BE2C (cell line): ENCODE measurements around the gene CHST6.

Experiments used
- DNase-seq: peaks from one replicate; pipeline ENCODE4 v3.0.0-alpha.2; 2020
- H3K27me3 ChIP-seq: fragments of 250-450 bp; sonication (Bioruptor Pico); 2 replicates; pipeline ENCODE4 v1.5.1; 2020; ENCODE audit warnings: mild to moderate bottlenecking
- H3K36me3 ChIP-seq: fragments of 250-450 bp; sonication (Bioruptor Pico); 2 replicates; pipeline ENCODE4 v1.5.1; 2020; ENCODE audit warnings: mild to moderate bottlenecking
- H3K4me1 ChIP-seq: fragments of 250-450 bp; sonication (Bioruptor Pico); 2 replicates; pipeline ENCODE4 v1.5.1; 2020
- H3K4me3 ChIP-seq: 2 replicates; pipeline ENCODE4 v1.5.1; 2011; ENCODE audit warnings: low read depth, low read length
- H3K9me3 ChIP-seq: fragments of 250-450 bp; sonication (Bioruptor Pico); 2 replicates; pipeline ENCODE4 v1.5.1; 2020
- TF ChIP-seq, protein P1 (sequence below): IDR thresholded peaks from 2 replicates; pipeline ENCODE4 v1.5.1; 2012; ENCODE audit warnings: mild to moderate bottlenecking, low read depth, low read length

Gene CHST6

DNA sequence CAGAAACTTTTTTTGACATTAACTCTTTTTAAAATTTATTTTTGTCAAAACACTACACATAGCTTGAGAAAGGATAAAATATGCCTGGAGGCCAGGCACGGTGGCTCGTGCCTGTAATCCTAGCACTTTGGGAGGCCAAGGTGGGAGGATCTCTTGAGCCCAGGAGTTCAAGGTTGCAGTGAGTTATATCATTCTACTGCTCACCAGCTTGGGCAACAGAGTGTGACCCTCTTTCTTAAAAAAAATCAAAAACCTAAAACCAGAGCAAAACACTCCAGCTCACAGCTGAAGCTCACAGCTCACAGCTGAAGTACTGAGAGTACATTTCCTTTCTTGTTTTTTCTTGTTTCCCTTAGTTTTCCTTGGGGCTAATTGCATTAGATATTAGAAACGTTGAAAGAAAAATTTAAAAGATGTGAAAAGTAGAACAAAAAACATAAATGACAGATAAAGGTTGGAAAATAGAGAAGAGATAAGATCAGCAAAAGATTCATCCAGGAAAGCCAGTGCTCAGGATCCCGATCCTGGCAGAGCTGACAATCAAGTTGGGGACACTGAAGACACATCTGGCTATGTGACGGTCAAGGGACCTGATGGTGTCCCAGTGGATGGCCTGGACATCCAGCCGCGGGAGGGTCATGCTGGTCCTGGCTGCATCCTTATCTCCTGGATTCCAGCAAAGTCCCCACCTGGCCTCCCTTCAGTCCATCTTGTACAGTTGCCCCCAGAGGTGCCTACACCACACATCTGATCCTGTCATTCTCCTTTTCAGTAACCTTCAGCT, 9.8 kb downstream of the CHST6 start:
- H3K27me3 ChIP-seq: no peaks in the 10 kb centered on the region
- no peaks in the 10 kb centered on the region for H3K4me1 ChIP-seq
- no peak overlapping the region for H3K4me3 ChIP-seq
- no peak for DNase-seq
- TF ChIP-seq, protein P1, sequence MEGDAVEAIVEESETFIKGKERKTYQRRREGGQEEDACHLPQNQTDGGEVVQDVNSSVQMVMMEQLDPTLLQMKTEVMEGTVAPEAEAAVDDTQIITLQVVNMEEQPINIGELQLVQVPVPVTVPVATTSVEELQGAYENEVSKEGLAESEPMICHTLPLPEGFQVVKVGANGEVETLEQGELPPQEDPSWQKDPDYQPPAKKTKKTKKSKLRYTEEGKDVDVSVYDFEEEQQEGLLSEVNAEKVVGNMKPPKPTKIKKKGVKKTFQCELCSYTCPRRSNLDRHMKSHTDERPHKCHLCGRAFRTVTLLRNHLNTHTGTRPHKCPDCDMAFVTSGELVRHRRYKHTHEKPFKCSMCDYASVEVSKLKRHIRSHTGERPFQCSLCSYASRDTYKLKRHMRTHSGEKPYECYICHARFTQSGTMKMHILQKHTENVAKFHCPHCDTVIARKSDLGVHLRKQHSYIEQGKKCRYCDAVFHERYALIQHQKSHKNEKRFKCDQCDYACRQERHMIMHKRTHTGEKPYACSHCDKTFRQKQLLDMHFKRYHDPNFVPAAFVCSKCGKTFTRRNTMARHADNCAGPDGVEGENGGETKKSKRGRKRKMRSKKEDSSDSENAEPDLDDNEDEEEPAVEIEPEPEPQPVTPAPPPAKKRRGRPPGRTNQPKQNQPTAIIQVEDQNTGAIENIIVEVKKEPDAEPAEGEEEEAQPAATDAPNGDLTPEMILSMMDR: no peak
- no peaks in the 10 kb centered on the region for H3K36me3 ChIP-seq
- H3K9me3 ChIP-seq: no peaks in the 10 kb centered on the region

DNA sequence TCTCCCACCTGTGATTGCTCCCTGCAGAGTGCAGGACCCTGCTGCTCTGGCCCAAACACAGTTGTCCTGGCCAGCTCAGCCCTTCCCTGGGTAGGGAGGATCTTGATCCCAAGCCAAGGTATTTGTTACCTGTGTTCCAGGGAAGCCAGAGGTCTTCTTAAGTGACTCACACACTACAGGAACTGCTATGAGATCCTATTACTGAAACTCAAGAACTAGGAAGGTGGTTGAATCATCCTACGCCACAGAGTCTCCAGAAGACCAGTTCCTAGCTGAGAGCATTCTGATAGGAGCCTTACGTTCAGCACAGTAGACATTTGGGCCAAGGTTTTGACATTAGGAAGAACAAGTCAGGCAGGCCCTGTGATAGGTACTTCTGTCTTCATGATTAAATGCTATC, 12.0 kb downstream of the CHST6 start:
- no peak for DNase-seq
- Histone ChIP-seq H3K4me3 (no peak overlapping the region), H3K27me3 (no peaks in the 10 kb centered on the region), H3K9me3 (no peaks in the 10 kb centered on the region), H3K4me1 (no peaks in the 10 kb centered on the region), H3K36me3 (no peaks in the 10 kb centered on the region)
- TF ChIP-seq, protein P1: no peak

DNA sequence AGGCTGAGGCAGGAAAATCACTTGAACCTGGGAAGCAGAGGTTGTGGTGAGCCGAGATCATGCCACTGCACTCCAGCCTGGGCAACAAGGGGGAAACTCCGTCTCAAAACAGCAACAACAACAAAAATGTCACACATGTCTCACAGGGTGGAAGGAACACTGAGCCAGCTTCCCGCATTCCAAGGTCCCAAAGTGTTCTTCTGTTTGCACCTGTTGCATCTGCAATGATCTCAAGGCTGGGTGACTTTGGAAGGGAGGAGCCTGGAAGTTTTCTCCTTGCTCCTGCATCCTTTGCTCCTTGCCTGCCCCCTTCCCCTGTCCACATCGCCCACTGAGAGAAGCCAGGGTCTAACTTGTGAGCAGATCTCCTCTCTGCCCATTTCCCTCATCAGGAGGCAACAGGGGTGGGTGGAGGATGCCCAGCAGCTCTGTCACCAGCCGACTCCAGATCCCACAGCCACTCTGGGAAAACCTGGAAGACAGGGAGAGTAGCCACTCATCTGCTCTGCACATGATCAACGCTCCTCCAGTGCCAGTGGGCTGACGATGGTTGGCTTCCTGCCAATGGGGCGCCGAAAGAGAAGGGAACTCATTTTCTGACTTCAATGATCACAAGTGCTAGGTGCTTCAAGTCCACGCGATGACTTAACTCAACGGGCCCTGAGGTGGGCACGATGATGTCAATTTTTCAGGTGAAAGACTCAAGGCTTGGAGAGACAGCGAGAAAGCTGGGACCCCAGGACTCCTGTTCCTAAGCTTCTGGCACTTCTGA, 12.6 kb downstream of the CHST6 start:
- Histone ChIP-seq H3K27me3 (no peaks in the 10 kb centered on the region), H3K36me3 (no peaks in the 10 kb centered on the region), H3K4me3 (no peak overlapping the region), H3K9me3 (no peaks in the 10 kb centered on the region), H3K4me1 (no peaks in the 10 kb centered on the region)
- TF ChIP-seq, protein P1: no peak
- no peak for DNase-seq

DNA sequence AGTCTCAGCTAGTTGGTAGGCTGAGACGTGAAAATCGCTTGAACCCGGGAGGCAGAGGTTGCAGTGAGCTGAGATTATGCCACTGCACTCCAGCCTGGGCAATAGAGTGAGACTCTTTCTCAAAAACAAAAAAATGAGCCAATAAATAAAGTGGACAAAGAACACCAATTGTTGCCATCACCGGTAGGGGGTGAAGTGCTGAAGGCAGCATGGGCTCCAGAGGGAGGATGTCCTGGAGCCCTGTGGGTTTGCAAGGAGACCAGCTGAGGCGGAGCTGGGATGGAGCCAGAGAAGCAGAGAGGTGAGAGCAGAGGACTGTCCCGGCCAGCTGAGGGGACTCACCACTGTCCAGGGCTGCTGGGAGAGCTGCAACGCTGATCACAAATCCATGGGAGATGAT, 13.8 kb downstream of the CHST6 start:
- no peak for DNase-seq
- H3K9me3 ChIP-seq: no peaks in the 10 kb centered on the region
- no peaks in the 10 kb centered on the region for H3K36me3 ChIP-seq
- H3K4me1 ChIP-seq: no peaks in the 10 kb centered on the region
- TF ChIP-seq, protein P1: no peak; the same call in none of the 2 replicates
- H3K27me3 ChIP-seq: no peaks in the 10 kb centered on the region
- no peak overlapping the region for H3K4me3 ChIP-seq

DNA sequence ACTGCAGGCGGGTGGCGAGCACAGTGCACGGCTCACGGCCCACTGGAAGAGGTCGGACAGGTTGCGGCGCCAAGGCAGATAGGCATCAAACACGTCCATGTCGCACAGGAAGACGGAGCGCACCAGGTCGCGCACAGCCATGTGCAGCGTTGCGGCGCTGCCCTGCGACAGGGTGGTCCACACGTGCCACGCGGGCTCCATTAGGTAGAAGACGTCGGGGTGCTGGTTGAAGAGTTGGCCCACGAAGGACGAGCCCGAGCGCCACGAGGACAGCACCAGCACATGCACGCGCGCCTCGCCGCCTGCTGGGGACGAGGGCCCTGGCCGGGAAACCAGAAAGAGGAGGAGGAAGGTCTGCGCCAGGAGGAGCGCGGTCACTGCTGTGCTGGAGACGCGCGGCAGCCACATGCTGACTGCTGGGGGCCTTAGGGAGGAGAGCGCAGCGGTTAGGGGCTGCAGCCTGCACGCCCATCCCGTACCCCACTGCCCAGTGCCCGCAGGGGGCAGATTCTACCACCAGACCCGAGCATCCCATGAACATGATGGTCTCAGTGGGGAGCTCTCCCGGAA, 15.7 kb downstream of the CHST6 start:
- H3K9me3 ChIP-seq: no peaks in the 10 kb centered on the region
- no peak for DNase-seq
- H3K27me3 ChIP-seq: no peaks in the 10 kb centered on the region
- H3K4me3 ChIP-seq: no peak overlapping the region
- no peaks in the 10 kb centered on the region for H3K4me1 ChIP-seq
- H3K36me3 ChIP-seq: no peaks in the 10 kb centered on the region
- TF ChIP-seq, protein P1: no peak
